Chondrocyte (in vitro differentiated cells): Measurements from ENCODE around the gene TBCE. TPM values are rescaled to one million over a fixed set of nuclear protein-coding genes. Genes with fewer than 3 reads are reported as not detected.
"Not testable (repeated sequence)": the region's sequence is repeated elsewhere in the genome, so short reads cannot be mapped to it uniquely, and the experiment has no call there.

Experiments
- DNase-seq: peaks from one replicate; pipeline ENCODE4 v3.0.0; 2021; ENCODE audit warnings: mixed read lengths, low spot score
- H3K27ac Mint-ChIP-seq: one replicate; pipeline ENCODE4 v1.8.0; 2021; ENCODE audit warnings: mild to moderate bottlenecking, moderate library complexity, mixed read lengths; ENCODE audit not compliant: unreplicated experiment
- H3K27me3 Mint-ChIP-seq: 2 replicates; pipeline ENCODE4 v1.8.0; 2021; ENCODE audit warnings: low read depth, mixed read lengths
- H3K36me3 Mint-ChIP-seq: 2 replicates; pipeline ENCODE4 v1.8.0; 2021; ENCODE audit warnings: low read depth, mixed read lengths
- H3K4me1 Mint-ChIP-seq: 2 replicates; pipeline ENCODE4 v1.8.0; 2021; ENCODE audit warnings: low read depth, mild to moderate bottlenecking, mixed read lengths
- H3K4me3 Mint-ChIP-seq: one replicate; pipeline ENCODE4 v1.8.0; 2021; ENCODE audit warnings: mild to moderate bottlenecking, moderate library complexity, mixed read lengths; ENCODE audit not compliant: unreplicated experiment
- H3K9me3 Mint-ChIP-seq: 2 replicates; pipeline ENCODE4 v1.8.0; 2021; ENCODE audit warnings: low read depth, mixed read lengths
- total RNA-seq: library from RNA; stranded (reverse); gene quantifications from 3 replicates; pipeline ENCODE4 v1.2.1, GENCODE V29; 2021
- TF ChIP-seq, protein P1 (sequence below): fragments of 200-600 bp; sonication (generic); IDR thresholded peaks from 2 replicates; pipeline ENCODE4 v1.5.0; 2021; ENCODE audit warnings: antibody characterized with exemption, mild to moderate bottlenecking, moderate library complexity

Gene TBCE
- total RNA-seq, 1 donor from 2014 or later = 23.2 TPM

GRCh38 chr1:235461954-235462353, 94.7 kb downstream of the TBCE start:
- TF ChIP-seq, protein P1, sequence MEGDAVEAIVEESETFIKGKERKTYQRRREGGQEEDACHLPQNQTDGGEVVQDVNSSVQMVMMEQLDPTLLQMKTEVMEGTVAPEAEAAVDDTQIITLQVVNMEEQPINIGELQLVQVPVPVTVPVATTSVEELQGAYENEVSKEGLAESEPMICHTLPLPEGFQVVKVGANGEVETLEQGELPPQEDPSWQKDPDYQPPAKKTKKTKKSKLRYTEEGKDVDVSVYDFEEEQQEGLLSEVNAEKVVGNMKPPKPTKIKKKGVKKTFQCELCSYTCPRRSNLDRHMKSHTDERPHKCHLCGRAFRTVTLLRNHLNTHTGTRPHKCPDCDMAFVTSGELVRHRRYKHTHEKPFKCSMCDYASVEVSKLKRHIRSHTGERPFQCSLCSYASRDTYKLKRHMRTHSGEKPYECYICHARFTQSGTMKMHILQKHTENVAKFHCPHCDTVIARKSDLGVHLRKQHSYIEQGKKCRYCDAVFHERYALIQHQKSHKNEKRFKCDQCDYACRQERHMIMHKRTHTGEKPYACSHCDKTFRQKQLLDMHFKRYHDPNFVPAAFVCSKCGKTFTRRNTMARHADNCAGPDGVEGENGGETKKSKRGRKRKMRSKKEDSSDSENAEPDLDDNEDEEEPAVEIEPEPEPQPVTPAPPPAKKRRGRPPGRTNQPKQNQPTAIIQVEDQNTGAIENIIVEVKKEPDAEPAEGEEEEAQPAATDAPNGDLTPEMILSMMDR = no peak
- no peak for DNase-seq
- Mint-ChIP-seq H3K27ac (no peak overlapping the region), H3K36me3 (peaks cover 7% of the 10 kb centered on the region), H3K4me3 (no peak overlapping the region), H3K27me3 (no peaks in the 10 kb centered on the region), H3K9me3 (no peaks in the 10 kb centered on the region), H3K4me1 (no peaks in the 10 kb centered on the region)

- not testable (repeated sequence) for H3K4me3 Mint-ChIP-seq, H3K36me3 Mint-ChIP-seq, DNase-seq, H3K27ac Mint-ChIP-seq, H3K27me3 Mint-ChIP-seq, H3K9me3 Mint-ChIP-seq, H3K4me1 Mint-ChIP-seq
Measured at GRCh38 chr1:235462832-235463231, 95.6 kb downstream of the TBCE start.

DNA sequence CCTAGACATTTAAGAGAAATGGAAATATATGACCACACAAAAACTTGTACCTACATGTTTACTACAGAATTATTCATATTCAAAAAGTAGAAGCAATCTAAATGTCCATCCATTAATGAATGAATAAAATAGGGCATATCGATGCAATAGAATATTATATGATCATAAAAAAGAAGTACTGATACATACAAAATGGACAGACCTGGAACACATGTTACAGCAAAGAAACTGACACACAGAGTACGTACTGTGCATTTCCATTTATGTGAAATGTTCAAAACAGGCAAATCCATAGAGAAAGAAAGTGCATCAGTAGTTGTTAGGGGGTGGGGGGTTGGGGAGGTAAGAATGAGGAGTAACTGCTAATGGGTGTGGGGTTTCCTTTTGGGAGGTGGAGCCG, 97.8 kb downstream of the TBCE start:
- peaks cover 6% of the 10 kb centered on the region for H3K4me1 Mint-ChIP-seq
- no peak for DNase-seq
- H3K27ac Mint-ChIP-seq = no peak overlapping the region
- no peaks in the 10 kb centered on the region for H3K27me3 Mint-ChIP-seq
- H3K4me3 Mint-ChIP-seq = no peak overlapping the region
- H3K36me3 Mint-ChIP-seq = peaks cover 14% of the 10 kb centered on the region
- TF ChIP-seq, protein P1 = no peak
- H3K9me3 Mint-ChIP-seq = no peaks in the 10 kb centered on the region

- Mint-ChIP-seq H3K4me1 (peaks cover 6% of the 10 kb centered on the region), H3K27me3 (no peaks in the 10 kb centered on the region), H3K36me3 (peaks cover 15% of the 10 kb centered on the region), H3K4me3 (no peak overlapping the region), H3K27ac (no peak overlapping the region), H3K9me3 (no peaks in the 10 kb centered on the region)
- TF ChIP-seq, protein P1 = no peak
- no peak for DNase-seq
Measured at GRCh38 chr1:235468004-235468403, 100.8 kb downstream of the TBCE start.

- peaks cover 6% of the 10 kb centered on the region for H3K4me1 Mint-ChIP-seq
- TF ChIP-seq, protein P1 = peak; percentile 21
- no peaks in the 10 kb centered on the region for H3K9me3 Mint-ChIP-seq
- DNase-seq = no peak
- H3K27ac Mint-ChIP-seq = no peak overlapping the region
- no peak overlapping the region for H3K4me3 Mint-ChIP-seq
- peaks cover 15% of the 10 kb centered on the region for H3K36me3 Mint-ChIP-seq
- H3K27me3 Mint-ChIP-seq = no peaks in the 10 kb centered on the region
Measured at GRCh38 chr1:235468970-235469369, 101.7 kb downstream of the TBCE start.

- H3K27ac Mint-ChIP-seq, H3K9me3 Mint-ChIP-seq, H3K4me1 Mint-ChIP-seq, H3K4me3 Mint-ChIP-seq, H3K27me3 Mint-ChIP-seq, DNase-seq: not testable (repeated sequence)
- peaks cover 13% of the 10 kb centered on the region for H3K36me3 Mint-ChIP-seq
Measured at GRCh38 chr1:235469897-235470296, 102.7 kb downstream of the TBCE start.
